Panc1 (cell line): ENCODE results near the gene SRRT. TPM values are rescaled to one million over a fixed set of nuclear protein-coding genes. Genes with fewer than 3 reads are reported as not detected.

Source experiments
- ATAC-seq: fragments of 200-7000 bp; cut with Tn5 transposase; 2 replicates; pipeline ENCODE4 v1.9.1; 2020; ENCODE audit warnings: mild to moderate bottlenecking, moderate library complexity
- BruUV-seq: library from RNA; stranded (reverse); fragments of 400-500 nt; replicated peaks from 2 replicates; lab custom pipeline; 2021; lab: Mats Ljungman, UMichigan
- CTCF ChIA-PET: fragments of 300-600 bp; sonication (Branson Sonifier 250); formaldehyde crosslinking; loops from one replicate; lab custom pipeline; 2022; ENCODE audit warnings: antibody characterized with exemption; lab: Charles Lee
- POLR2A ChIA-PET: fragments of 300-600 bp; sonication (Branson Sonifier 250); formaldehyde crosslinking; loops from one replicate; lab custom pipeline; 2022; ENCODE audit warnings: antibody characterized with exemption; lab: Charles Lee
- DNase-seq: peaks from one replicate; pipeline ENCODE4 v3.0.0-alpha.2; 2010; ENCODE audit warnings: low read depth, low spot score
- H3K27ac ChIP-seq: 2 replicates; pipeline ENCODE4 v1.5.1; 2011; ENCODE audit warnings: mild to moderate bottlenecking, low read length, inconsistent platforms
- H3K27me3 ChIP-seq: fragments of 200-500 bp; sonication (Bioruptor generic); 2 replicates; pipeline ENCODE4 v1.6.0; 2014; ENCODE audit warnings: low read length, inconsistent platforms; ENCODE audit not compliant: control insufficient read depth, insufficient read depth
- H3K36me3 ChIP-seq: fragments of 200-500 bp; sonication (Bioruptor generic); 2 replicates; pipeline ENCODE4 v1.5.1; 2014; ENCODE audit warnings: inconsistent platforms, mild to moderate bottlenecking, low read length, moderate library complexity; ENCODE audit not compliant: control insufficient read depth, insufficient read depth
- H3K4me1 ChIP-seq: 2 replicates; pipeline ENCODE4 v1.5.1; 2011; ENCODE audit warnings: inconsistent platforms, mild to moderate bottlenecking, low read length, moderate library complexity; ENCODE audit not compliant: control insufficient read depth, insufficient read depth
- H3K4me3 ChIP-seq, 2 experiments: 2 replicates each; pipeline ENCODE4 v1.5.1; 2011 to 2012; ENCODE audit warnings: low read depth in 2 of 2, low read length in 2 of 2, mild to moderate bottlenecking in 2 of 2, inconsistent platforms in 1 of 2, moderate library complexity in 1 of 2
- H3K9me3 ChIP-seq: fragments of 200-500 bp; sonication (Bioruptor generic); 2 replicates; pipeline ENCODE4 v1.5.1; 2014; ENCODE audit warnings: low read depth, mild to moderate bottlenecking, inconsistent platforms, low read length, moderate library complexity; ENCODE audit not compliant: control insufficient read depth, insufficient read depth
- CTCF ChIP-seq: fragments of 450-650 bp; IDR thresholded peaks from 2 replicates; pipeline ENCODE4 v1.5.1; 2017; ENCODE audit warnings: mild to moderate bottlenecking
- POLR2AphosphoS5 ChIP-seq: IDR thresholded peaks from 2 replicates; pipeline ENCODE4 v1.6.1; 2012; ENCODE audit warnings: mild to moderate bottlenecking, low read depth, low read length, moderate library complexity
- REST ChIP-seq, 2 experiments: IDR thresholded peaks; 2 replicates each; pipeline ENCODE4 v1.6.1; 2011 to 2012; ENCODE audit warnings: low read depth in 2 of 2, control low read depth in 1 of 2, low read length in 1 of 2, mild to moderate bottlenecking in 1 of 2, moderate library complexity in 1 of 2; ENCODE audit not compliant: insufficient read depth in 1 of 2
- SIN3A ChIP-seq: IDR thresholded peaks from 2 replicates; pipeline ENCODE4 v1.6.1; 2012; ENCODE audit warnings: low read depth, mild to moderate bottlenecking, low read length, moderate library complexity, borderline replicate concordance; ENCODE audit not compliant: insufficient read depth
- TCF7L2 ChIP-seq: IDR thresholded peaks from 2 replicates; pipeline ENCODE4 v1.6.1; 2011; ENCODE audit warnings: mild to moderate bottlenecking, low read depth, low read length, inconsistent platforms
- in situ Hi-C: cut with HindIII; loops from 2 replicates; pipeline ENCODE4 v1.10.0; 2016; ENCODE audit warnings: low sequenced_read_pairs, low pct_unique_long_range_greater_than_20kb
- intact Hi-C: fragments of 100-400 bp; cut with micrococcal nuclease; formaldehyde crosslinking; loops from one replicate; pipeline ENCODE4 v1.10.0; 2022; ENCODE audit not compliant: unreplicated experiment
- total RNA-seq: library from RNA; stranded (reverse); gene quantifications from one replicate; pipeline ENCODE4 v1.2.1, GENCODE V29; 2021; ENCODE audit not compliant: unreplicated experiment

SRRT gene
- total RNA-seq, 1 experiment from 2014 or later, result 248 TPM

GRCh38 chr7:100890653-100891567 lies 16.0 kb downstream of the SRRT start:
- intact Hi-C loops, result loop anchor here (5.0 kb wide), 1 partner anchor 391 kb away; no protein-coding TSS in a partner anchor
- in situ Hi-C loops, result no loop called here
- H3K4me1 ChIP-seq, result peaks cover 42% of the 10 kb centered on the region
- ChIA-PET CTCF (interaction anchor here (0.6 to 2.0 kb wide), 3 partner anchors 59 to 326 kb away, joined by 3 to 5 read pairs (median 3); partner anchors contain the start of gene PLOD3), POLR2A (interaction anchor here (0.6 kb wide), 2 partner anchors 69 to 211 kb away, joined by 6 to 8 read pairs; no protein-coding TSS in a partner anchor)
- peak overlapping the region; percentile 87 for H3K27ac ChIP-seq
- no peak for TF ChIP-seq CTCF
- BruUV-seq, result no TSS peak
- peak overlapping the region; percentile 62 to 72 for H3K4me3 ChIP-seq
- H3K36me3 ChIP-seq, result peaks cover 9% of the 10 kb centered on the region
- no peak for ATAC-seq
- DNase-seq, result no peak
- no peaks in the 10 kb centered on the region for H3K9me3 ChIP-seq
- no peaks in the 10 kb centered on the region for H3K27me3 ChIP-seq

- Histone ChIP-seq H3K4me3 (no peak overlapping the region), H3K27ac (no peak overlapping the region), H3K27me3 (no peaks in the 10 kb centered on the region; the same call in 1 of the 2 replicates), H3K36me3 (peaks cover 9% of the 10 kb centered on the region), H3K9me3 (no peaks in the 10 kb centered on the region), H3K4me1 (peaks cover 46% of the 10 kb centered on the region)
- in situ Hi-C loops (no loop called here), intact Hi-C loops (loop anchor here (5.0 kb wide), 1 partner anchor 391 kb away; no protein-coding TSS in a partner anchor)
- no TSS peak for BruUV-seq
- TF ChIP-seq REST (IDR thresholded peaks at IDR 0.05; ENCODE audit: insufficient read depth in 1 of 2, low read depth in 2 of 2, low read length in 1 of 2), result no peak
- no peak for TF ChIP-seq POLR2AphosphoS5
- TF ChIP-seq SIN3A, result no peak
- no peak for TF ChIP-seq TCF7L2
- TF ChIP-seq CTCF, result no peak
- DNase-seq (no peak), ATAC-seq (no peak)
- CTCF ChIA-PET, result interaction anchor here (0.6 kb wide), 1 partner anchor 326 kb away, joined by 3 read pairs; the partner anchor contains the start of gene PLOD3
- POLR2A ChIA-PET, result interaction anchor here (0.6 kb wide), 2 partner anchors 69 to 212 kb away, joined by 6 to 8 read pairs; no protein-coding TSS in a partner anchor
These were observed 16.8 kb downstream of the SRRT start for GRCh38 chr7:100891568-100892247.
